Activated naive CD4-positive, alpha-beta T cell treated with Interleukin-2 at 50 U/mL for 16 hours (primary cell): Measurements from ENCODE around the gene BEND7.
"Not testable (repeated sequence)": the region's sequence is repeated elsewhere in the genome, so short reads cannot be mapped to it uniquely, and the experiment has no call there.

Experiments used
- DNase-seq: peaks from one replicate; pipeline ENCODE4 v3.0.0-alpha.2; 2020

Gene BEND7

DNA sequence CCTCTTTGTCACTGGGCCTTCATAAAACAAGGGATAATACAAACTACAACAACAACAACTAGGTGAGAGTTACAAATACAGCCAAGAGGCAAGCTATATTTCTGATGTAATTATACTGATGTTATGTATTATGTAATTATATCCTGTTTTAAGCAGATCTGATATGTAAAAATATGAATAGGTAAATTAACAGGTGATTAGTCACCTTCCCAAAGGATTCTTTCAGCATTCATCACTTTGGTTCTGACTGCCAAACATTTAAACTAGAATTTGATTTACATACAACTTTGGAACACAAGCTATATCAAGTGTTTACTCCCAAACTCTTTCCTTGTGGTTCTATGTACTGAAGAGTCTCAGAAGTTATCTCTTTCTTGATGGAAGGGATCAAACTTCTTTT, 53.7 kb downstream of the BEND7 start:
- DNase-seq: no peak

- no peak for DNase-seq
These were observed 54.8 kb downstream of the BEND7 start for GRCh38 chr10:13473986-13474385.

DNA sequence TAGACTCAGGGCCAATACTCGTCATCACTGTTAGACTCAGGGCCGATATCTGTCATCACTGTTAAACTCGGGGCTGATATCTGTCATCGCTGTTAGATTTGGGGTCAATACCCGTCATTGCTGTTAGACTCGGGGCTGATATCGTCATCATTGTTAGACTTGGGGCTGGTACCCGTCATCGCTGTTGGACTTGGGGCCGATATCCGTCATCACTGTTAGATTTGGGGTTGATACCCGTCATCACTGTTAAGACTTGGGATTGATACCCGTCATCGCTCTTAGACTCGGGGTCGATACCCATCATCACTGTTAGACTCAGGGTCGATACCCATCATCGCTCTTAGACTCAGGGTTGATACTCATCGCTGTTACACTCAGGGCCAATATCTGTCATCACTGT, 56.5 kb downstream of the BEND7 start:
- no peak for DNase-seq

DNA sequence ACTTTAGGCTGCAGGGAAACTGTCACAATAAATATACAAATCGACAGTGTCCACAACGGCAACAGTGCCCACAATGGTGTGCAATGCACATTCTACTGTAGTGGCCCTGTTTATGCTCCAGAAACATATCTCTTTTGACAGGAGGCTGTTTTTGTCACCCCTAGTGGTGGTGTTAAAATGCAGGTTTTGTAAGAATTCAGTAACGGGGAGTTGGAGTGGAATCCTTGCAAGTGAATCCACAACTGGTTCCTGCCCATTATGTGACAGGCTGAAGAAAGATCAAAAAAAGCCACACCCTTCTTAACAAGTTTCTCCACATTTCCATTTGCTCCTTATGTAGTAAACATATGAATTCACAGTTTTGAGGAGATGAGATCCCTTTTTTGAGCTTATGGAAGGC, 58.5 kb downstream of the BEND7 start:
- DNase-seq: no peak

DNA sequence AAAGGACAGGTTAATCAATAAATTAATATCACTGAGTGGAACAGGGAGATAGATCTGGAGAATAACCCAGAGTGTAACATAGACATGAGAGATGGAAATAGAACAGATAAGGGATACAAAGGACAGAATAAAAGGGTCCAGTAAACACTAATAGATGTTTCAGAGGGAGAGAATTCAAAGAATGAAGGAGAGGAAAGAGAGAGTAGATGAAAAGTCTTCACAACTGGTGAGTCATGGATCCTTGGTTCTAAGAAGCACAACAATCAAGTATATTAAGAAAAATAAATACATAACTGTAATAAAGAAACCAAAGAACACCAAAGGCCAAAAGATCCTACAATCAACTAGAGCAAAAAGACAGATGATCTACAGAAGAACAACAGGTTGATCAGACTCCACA, 66.3 kb downstream of the BEND7 start:
- DNase-seq: no peak

DNA sequence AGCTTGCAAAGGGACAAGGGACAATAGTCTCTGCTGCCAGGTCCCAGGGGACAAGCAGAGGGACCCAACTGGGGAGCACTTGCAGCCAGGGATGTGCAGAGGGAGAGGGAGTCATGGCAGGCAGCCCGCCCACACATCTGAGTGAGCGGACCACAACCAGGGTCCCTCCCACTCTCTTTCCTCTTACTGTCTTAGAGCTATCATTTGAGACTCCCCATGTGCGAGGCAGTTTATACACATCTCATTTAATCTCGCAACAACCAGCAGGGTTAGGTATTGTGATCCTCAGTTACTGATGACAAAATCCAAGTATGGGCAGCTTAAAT, 70.2 kb downstream of the BEND7 start:
- no peak for DNase-seq

DNA sequence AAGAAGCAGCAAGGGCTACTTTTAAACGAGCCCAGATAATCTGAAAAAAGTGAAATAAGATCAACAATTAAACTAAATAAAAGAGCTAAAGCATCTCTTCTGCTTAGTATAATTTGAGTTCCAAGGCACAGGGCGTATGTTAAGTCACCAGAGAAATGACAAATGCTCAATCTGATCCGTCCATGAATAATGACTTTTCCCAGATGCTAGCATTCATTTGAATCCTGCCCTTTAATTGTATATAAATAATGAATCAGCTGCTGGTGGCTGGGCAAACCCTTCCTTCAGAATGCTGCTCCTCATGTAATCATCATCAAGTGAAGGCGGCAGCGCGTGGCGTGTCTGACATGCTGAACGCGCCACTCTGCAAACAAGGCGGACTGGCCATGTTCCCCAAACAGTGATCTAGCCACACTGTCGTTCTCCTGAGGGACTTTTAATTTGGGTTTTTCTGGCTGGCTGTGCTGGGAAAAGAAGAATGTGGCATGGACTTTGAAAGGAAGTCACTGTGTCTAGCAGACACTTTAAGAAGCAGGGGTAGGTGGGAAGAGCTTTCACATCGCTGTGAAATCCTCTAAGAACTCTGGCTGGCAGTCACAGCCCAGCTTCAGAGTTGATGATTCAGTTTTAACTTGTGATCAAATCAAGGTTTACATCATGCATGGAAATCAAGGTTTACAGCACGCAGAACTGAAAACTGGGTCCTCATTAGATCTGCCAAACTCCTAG, 70.7 kb downstream of the BEND7 start:
- DNase-seq: no peak

DNA sequence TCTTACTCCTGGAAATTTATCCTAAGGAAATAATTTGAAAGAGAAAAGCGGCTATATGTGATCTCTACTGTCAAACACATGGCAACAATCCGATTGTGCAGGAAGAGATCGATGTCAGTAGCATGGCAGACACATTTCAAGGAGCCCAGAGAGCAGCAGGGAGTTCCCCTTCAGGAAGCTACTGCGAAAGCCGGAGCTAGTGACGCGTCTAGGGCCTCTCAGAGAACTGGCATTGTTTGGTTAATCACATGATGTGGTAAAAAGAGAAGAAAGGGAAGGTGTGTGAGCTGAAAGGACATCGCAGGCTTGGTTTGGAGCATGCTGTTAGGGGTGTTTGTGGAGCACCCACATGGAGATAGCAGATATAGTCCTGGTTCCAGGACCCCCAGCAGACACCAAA, 74.9 kb downstream of the BEND7 start:
- no peak for DNase-seq

- no peak for DNase-seq
These were observed 78.7 kb downstream of the BEND7 start for GRCh38 chr10:13450069-13450468.

DNA sequence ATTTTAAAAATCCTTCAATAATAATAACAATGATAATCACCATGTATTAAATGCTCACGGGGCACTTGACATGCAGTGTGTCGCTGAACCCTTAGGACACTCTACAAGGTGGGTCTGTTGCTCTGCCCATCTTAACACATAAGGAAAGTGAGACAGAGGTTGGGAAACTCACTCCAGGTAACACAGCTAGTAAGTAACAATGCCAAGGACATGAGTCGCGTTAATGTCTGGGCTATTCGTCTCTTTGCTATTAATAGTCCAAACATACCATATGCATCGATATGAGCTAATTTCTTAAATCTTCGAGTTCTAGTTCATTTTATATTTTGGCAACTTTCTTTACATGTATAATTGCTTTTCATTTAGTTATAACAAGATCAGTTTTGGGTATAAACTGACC, 79.5 kb downstream of the BEND7 start:
- DNase-seq: no peak

DNA sequence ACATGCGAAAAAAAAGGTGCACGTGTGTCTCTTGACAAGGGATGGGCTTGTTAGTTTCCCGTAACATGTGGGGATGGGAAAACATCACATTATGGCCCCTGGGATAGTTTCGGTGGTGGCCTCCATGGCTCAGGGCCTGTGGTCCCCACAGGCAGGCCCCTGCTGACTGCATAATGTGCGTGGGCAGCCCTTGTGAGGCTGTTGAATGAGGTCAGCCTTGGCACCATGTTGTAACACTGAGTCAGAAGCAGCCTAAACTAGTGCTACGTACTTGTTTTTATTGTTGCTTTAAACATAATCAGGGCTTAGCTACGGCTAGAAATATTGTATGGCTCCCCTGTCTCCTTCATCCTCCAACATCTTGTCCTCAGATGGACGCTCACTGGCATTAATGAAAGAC, 80.6 kb downstream of the BEND7 start:
- DNase-seq: no peak

- no peak for DNase-seq
These were observed 83.0 kb downstream of the BEND7 start for GRCh38 chr10:13445656-13446400.

DNA sequence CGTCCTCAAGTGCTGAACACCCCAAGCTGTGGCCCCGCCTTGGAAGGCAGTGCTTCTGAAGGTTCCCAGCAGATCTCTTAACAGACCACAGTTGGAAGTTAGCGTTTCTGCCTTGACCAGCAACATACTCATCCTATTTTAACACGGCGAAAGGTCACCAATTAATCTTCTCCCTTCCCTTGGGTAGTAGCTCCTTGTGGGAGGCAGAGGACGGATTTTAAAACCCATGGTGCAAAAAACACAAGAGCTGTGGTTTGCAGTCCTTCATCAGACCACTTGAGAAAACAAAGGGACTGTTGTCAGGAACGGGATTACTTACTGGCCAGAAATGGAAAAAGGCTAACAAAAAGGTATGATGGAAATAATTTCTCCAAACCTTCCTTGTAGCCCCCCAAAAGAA, 87.3 kb downstream of the BEND7 start:
- no peak for DNase-seq

GRCh38 chr10:13440185-13441061, 88.4 kb downstream of the BEND7 start:
- DNase-seq: peak; percentile 69

DNA sequence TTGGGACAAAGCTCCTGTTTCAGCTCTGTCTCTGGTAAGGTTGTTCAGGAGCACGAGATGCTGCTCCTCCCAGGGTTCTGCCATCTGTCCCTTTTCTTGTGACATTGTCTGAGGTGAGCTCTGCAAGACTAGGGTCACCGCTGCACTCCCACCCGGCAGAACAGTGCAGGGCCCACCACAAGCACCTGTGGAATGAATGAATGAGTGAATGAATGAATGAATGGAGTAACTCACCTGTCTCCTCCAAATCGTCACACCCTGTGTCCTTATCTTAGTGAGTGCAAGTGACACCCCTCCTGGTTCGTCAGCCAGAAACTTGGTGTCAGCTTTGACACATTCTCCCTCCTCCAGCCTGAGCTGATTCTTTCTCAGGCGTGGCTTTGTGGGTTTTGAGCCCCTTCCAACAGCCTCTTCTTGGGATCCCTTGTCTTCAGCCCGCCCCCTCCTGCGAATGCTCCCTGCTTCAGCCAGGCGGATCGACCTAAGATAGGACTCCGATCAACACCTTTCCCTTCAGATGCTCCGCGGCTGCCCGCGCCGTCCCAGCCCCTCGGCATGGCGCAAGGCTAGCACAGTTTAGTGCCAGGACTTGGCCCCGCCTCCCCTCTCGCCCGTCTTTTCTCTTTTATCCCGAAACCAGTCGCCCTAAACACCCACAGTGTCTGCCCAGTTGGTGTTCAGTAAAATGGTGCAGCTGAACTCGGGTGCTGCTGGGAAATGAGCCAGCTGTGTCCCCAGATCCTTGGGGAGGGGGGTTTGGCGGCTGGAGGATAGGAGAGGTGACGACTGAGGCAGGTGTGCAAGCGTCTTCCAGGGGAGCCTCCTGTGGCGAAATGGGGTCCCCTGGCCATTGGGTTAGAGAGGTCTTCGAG, 89.3 kb downstream of the BEND7 start:
- DNase-seq: peak; percentile 3

GRCh38 chr10:13437026-13437555, 91.7 kb downstream of the BEND7 start:
- no peak for DNase-seq

- DNase-seq: not testable (repeated sequence)
These were observed 100.9 kb downstream of the BEND7 start for GRCh38 chr10:13427943-13428342.

DNA sequence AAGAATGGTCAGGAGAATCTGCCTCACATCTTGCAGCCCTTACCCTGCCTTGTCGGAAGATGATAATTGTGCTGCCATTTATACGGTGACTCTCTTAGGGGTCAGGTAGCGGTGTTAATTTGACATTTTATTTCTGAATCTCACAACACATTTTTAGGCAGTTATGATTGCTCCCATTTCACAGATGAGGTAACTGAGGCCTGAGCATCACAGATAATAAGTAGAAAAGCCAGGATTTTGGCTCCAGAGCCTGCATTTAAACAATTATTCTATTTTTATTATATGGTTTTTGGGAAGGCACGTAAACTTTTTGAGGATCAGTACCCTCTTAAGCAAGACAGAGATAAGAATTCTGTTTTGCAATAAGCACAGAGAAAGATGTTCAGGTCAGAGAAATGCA, 103.4 kb downstream of the BEND7 start:
- DNase-seq: no peak

GRCh38 chr10:13422800-13423199, 106.0 kb downstream of the BEND7 start:
- no peak for DNase-seq

DNA sequence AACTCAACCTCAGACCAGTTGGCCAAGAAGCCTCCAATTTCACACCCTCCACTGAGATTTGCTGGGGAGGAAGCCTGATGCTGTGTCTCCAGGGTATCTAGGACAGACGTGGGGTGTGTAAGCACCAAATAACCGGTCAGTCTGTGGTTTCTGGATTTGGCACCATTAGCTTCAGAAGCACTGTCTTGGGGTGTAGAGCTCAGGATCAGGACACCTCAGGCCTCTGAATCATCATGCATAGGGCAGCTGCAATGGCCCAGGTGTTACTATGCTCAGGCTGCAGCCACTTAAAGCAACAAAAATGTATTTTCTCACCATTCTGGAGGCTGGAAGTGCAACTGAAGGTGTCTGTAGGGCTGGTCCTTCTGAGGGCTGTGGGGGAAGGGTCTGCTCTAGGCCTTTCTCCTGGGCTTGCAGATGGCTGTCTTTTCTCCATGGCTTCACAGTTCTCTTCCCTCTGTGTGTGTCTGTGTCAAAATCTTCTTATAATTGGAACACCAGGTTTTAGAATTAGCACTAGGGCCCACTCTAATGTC, 107.4 kb downstream of the BEND7 start:
- no peak for DNase-seq

DNA sequence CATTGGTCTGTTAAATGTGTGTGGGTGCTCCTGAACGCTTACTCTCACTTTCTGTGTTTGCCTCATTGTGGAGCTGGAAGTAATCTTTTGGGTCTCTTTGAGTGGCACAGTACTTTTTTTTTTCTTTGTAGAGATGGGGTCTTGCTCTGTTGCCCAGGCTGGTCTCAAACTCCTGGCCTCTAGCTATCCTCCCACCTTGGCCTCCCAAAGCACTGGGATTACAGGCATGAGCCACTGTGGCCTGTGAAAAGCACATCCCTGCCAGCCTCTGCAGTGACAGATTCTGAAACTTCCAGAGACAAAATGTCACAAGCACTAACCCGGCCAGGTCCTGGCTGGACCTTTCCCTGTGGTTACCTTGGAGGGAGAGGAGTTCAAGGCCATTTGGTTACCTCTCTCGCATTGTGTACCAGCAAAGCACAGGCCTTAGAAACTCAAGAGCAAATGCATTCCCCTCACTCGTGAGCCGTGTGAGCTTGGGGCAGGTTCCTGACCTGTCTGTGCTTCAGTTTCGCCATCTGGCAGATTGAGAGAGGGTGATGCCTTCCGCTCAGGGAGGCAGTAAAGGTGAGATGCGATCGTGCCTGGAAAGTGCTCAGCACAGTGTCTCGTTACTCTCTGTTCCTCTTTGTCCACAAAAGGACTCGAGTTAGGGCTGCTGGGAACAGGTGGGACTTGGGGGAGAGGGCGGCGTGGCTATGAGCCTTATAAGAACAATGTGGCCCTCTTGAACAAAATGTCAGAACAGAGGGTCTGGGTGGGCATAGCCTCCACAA, 108.1 kb downstream of the BEND7 start:
- no peak for DNase-seq
